Epithelial cell of esophagus (primary cell): ENCODE data around the gene WHRN.

Experiments
- DNase-seq: peaks from one replicate; pipeline ENCODE4 v3.0.0; 2010; ENCODE audit warnings: low read depth
- H3K4me3 ChIP-seq: 2 replicates; pipeline ENCODE4 v1.5.1; 2011; ENCODE audit warnings: mild to moderate bottlenecking, low read length, control low read depth
- TF ChIP-seq, protein P1 (sequence below): IDR thresholded peaks from 2 replicates; pipeline ENCODE4 v1.5.1; 2011; ENCODE audit warnings: low read depth, mild to moderate bottlenecking, low read length, control low read depth, inconsistent platforms; ENCODE audit not compliant: insufficient read depth; ENCODE audit errors: missing control alignments

WHRN gene

DNA sequence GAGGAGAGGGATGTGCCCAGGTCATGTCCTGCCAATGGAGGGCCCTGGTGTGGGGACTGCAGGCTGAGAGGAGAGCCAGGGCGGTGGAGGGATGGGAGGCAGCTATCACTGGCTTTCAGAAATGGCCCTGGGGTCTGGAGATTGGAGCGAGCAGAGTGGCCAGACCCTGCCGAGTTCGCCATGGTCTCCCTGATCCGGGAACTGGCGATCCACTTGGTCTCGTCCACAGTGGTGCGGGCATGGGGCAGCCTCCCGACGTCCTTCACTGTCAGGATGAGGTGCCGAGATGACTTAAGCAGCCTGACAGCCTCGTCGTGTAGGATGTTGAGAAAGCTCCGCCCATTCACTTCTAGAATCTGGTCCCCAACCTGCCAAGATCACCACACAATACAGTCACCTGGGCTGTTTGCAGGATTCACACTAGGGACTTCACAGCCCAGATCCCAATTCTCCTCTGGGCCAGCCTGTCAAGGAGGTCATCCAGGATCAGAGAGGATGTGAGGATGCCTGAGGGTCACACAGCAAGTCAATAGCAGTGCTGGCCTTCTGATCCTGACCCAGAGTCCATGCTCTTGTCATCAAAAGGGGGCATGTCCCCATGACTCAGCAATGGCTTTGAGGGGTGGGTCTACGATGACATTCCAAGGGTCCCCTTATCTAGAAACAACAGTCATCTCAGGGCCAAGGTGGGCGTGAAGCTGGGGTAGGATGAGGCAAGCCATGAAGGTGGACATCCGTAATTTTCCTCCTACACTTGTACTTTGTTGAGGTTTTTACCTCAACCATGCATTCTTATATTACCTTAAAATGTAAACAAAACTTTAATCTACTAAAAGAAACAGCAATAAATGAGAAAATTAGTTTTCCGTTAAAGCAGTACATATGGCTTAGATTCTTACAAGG is 79.0 kb downstream of the WHRN start:
- TF ChIP-seq, protein P1, sequence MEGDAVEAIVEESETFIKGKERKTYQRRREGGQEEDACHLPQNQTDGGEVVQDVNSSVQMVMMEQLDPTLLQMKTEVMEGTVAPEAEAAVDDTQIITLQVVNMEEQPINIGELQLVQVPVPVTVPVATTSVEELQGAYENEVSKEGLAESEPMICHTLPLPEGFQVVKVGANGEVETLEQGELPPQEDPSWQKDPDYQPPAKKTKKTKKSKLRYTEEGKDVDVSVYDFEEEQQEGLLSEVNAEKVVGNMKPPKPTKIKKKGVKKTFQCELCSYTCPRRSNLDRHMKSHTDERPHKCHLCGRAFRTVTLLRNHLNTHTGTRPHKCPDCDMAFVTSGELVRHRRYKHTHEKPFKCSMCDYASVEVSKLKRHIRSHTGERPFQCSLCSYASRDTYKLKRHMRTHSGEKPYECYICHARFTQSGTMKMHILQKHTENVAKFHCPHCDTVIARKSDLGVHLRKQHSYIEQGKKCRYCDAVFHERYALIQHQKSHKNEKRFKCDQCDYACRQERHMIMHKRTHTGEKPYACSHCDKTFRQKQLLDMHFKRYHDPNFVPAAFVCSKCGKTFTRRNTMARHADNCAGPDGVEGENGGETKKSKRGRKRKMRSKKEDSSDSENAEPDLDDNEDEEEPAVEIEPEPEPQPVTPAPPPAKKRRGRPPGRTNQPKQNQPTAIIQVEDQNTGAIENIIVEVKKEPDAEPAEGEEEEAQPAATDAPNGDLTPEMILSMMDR: no peak
- no peak for DNase-seq
- H3K4me3 ChIP-seq: no peak overlapping the region

DNA sequence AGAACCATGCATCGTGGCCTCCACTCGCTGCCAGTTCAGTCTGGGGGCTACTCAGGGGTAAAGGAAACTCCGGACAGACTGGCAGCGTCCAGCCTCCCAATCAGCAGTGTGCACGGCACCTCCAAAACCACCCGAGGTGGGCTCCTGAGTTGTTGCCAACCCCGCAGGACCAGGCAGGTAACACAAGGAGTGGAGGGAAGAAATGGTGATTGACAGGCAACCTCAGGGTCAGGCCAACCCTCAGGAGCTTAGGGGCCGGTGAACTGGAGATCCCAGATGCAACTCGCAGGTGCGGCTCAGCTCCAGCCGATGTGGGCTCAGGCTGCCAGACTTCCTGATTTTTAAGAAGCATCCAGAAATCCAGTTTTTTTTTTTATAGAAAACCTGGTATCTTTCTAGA is 80.1 kb downstream of the WHRN start:
- no peak for DNase-seq
- H3K4me3 ChIP-seq: no peak overlapping the region
- TF ChIP-seq, protein P1: no peak

DNA sequence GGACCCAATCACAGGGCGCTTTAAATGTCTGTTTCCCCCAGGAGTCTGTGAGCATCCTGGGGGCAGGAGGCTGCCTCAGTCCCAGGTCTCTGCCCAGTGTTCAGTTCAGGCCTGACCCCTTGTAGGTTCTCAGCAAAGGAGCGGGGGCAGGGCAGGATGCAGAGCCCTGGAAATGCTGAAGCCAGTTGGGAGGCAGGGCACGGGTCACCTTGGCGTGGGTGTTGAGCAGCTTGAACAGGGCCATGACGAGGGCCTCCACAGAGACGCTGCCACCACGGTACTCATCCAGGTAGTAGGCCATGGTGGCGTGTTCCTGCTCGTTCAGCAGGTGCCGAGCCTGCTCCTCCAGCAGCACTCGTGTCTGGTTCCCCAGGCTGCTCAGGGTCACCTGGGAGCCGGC is 81.1 kb downstream of the WHRN start:
- H3K4me3 ChIP-seq: no peak overlapping the region
- DNase-seq: peak; percentile 21
- TF ChIP-seq, protein P1: no peak

DNA sequence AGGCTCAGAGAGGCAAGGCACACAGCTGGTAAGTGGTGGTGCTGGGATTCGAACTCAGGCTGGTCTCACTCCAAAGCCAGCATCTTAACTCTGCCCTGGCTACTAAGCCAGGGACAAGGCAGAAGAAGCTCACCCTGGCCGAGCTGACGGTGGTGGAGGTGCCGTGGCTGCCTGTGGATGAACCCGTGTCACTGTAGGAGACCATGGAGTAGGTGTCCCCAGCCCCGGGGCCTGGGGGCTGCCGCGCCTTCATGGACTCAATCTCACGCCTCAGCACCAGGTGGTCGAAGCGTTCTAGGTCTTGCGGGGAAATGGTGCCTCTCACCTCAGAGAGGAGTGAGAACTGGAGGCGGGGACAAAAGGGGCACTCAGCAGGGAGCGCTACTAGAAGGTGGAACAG is 82.1 kb downstream of the WHRN start:
- TF ChIP-seq, protein P1: no peak
- no peak for DNase-seq
- H3K4me3 ChIP-seq: no peak overlapping the region

DNA sequence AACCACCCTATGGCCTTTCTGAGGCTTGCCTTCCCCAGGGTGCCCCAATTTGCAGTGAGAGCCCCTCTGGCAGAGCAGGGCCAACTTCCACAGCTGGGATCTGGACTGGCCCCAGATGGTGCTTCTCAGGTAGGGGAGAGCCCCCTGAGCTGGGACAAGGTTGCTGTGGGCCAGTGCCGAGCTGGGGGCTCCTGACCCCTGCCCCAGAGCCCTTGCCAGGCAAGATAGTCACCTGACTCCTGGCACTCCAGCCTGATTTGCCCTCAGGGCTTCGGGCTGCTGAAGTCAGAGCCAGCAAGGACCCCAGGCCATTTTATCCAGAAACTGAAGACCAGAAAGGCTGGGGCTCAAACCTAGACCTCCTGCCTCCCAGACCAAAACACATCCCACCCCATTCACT is 84.1 kb downstream of the WHRN start:
- DNase-seq: no peak
- no peak overlapping the region for H3K4me3 ChIP-seq

DNA sequence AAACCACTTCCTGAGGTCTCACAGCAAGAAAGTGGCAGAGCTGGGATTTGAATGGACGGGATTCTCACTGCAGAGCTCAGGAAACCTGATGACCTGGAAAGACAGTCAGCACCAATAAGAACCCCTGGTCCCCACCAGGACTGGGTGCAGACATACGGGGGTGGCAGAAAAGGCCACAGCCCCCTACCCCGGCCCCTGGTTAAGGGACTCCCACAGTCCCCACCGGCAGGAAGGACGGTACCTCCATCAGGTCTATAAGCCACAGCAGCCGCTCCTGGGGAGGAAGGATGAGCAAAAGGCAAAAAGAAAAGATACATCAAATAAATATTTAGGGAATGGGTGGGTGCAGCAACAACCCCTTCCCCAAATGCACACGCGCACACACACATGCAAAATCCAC is 85.5 kb downstream of the WHRN start:
- DNase-seq: no peak
- TF ChIP-seq, protein P1: no peak
- no peak overlapping the region for H3K4me3 ChIP-seq

More for the DNA sequence above, 84.1 kb downstream of the WHRN start:
- TF ChIP-seq, protein P1: no peak

DNA sequence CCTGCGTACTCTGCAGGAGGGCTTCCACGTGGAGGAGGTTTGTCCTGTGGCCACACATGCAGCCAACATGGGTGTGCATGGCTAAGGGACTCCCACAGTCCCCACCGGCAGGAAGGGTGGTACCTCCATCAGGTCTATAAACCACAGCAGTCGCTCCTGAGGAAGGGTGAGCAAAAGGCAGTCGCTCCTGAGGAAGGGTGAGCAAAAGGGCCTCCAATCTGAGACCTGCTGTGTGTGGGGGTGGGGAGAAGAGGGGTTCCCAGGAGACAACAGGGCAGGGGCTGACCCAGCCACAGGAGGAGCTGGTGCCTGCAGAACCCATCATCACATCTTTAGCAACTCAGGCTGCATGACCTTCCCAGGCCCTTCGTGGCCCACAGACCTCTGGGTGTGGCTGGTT is 87.2 kb downstream of the WHRN start:
- no peak for DNase-seq
- TF ChIP-seq, protein P1: no peak
- H3K4me3 ChIP-seq: no peak overlapping the region
